ENCODE measurements around the gene TSC22D2. TPM values are rescaled to one million over a fixed set of nuclear protein-coding genes. Genes with fewer than 3 reads are reported as not detected.
"Not testable (repeated sequence)": the region's sequence is repeated elsewhere in the genome, so short reads cannot be mapped to it uniquely, and the experiment has no call there.

TSC22D2 gene
- total RNA-seq, 1 donor from 2014 or later: 6.9 TPM

GRCh38 chr3:150483226-150483625 is 75.1 kb downstream of the TSC22D2 start:
- DNase-seq (ENCODE audit: low read depth, low spot score): no peak

- no peak for DNase-seq (ENCODE audit: low read depth, low spot score)
These were observed 76.3 kb downstream of the TSC22D2 start for GRCh38 chr3:150484410-150484809.

DNA sequence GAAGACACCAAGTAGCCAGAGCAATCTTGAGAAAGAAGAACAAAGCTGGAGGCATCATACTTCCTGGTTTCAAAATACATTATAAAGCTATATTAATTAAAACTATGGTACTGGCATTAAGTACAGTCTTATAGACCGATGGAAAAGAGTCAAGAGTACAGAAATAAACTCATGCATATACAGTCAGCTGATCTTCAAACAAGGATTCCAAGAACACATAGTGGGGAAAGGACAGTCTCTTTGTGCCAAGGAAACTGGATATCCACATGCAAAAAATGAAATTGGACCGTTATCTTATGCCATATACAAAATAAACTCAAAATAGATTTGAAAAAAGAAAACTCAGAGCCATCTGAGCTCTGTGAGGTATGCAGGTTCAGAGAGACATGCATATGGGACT is 80.8 kb downstream of the TSC22D2 start:
- DNase-seq (ENCODE audit: low read depth, low spot score): no peak

GRCh38 chr3:150490277-150490986 is 82.3 kb downstream of the TSC22D2 start:
- no peak for DNase-seq (ENCODE audit: low read depth, low spot score)

- DNase-seq (ENCODE audit: low read depth, low spot score): no peak
These were observed 86.4 kb downstream of the TSC22D2 start for GRCh38 chr3:150494411-150494977.

GRCh38 chr3:150495149-150495548 is 87.1 kb downstream of the TSC22D2 start:
- DNase-seq (ENCODE audit: low read depth, low spot score): no peak

DNA sequence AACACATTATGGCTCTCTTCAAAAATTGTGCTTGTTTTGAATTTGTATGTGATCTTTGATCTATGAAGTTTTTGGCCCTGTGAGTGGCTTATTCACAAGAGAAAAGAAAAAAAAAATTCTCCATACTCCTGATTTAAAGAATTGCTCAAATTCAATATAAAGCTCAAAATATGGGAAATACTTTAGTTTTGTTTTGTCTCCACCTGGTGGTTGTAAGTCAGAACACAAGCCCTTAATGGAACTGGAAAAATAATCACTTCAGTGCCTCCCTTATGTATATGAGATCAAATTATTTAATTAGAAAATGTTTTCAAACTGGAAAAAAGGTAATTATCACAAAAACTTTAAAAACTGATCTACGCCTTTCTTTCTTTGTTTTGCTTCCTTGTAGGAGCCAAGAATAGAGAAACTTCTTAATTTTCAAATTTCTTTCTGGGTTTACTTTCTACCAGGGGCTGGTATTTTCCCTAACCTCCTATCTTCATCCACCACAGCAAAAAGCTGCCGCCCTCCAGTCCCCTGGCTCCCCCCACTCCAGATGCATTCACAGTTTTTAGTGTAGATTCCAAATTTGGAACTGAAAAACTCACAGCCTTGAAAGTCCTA is 87.6 kb downstream of the TSC22D2 start:
- no peak for DNase-seq (ENCODE audit: low read depth, low spot score)

DNA sequence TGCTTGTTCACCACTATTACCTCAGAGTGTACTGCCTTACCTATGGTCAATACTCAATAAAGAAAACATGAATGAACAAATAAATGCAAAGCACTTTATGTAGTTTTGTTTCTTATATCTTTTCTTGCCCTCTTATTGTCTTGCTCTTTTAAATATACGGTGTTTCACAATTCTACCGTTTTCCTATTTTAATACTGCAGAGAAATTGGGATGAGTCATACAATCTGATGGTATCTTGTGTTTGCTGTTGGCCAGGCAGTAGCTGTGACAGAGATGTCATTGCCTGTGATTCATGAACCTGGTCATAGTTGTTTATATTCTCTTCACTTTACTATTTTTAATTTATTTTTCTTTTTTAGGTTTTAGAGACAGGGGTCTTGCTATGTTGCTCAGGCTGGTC is 89.9 kb downstream of the TSC22D2 start:
- DNase-seq (ENCODE audit: low read depth, low spot score): no peak

DNA sequence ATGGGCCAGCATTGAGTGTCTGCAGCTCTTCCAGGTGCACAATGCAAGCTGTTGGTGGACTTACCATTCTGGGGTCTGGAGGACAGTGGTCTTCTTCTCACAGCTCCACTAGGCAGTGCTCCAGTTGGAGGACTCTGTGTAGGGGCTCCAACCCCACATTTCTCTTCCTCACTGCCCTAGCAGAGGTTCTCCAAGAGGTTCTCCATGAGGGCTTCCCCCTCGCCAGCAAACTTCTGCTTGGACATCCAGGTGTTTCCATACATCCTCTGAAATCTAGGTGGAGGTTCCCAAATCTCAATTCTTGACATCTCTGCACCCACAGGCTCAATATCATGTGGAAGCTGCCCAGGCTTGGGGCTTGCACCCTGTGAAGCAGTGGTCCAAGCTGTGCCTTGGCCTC is 92.9 kb downstream of the TSC22D2 start:
- DNase-seq (ENCODE audit: low read depth, low spot score): not testable (repeated sequence)

DNA sequence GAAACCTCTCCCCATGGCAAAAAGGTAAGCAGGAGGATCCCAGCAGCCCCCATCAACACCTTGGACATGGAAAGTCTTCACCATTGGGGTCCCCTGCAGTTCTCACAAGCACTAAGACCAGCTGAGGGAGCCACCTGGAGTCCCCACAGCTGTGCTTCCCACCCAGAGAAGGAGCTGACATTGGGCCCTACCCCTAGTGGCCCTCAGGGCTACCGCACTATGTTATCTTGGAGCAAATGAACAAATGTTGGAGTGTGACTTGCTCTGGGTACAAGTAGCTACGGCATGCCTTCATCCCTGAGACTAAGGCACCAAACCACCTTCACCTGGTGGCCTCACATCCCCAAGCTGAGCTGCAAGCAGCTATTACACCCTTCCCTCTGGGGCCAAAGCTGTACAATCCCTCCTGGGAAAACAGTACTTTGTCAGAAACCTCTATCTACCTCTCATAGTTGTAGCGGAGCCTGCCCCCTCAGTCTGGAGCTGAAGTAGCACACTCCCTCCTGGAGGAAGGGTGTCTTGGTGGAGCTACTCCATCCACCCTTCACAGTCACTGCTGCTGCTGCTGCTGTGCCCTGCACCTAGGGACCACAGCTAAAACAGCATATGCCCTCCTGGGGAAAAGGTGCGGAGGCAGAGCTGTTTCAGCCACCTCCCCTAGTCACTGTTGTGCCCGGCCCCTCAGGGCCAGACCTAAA is 95.5 kb downstream of the TSC22D2 start:
- no peak for DNase-seq (ENCODE audit: low read depth, low spot score)

DNA sequence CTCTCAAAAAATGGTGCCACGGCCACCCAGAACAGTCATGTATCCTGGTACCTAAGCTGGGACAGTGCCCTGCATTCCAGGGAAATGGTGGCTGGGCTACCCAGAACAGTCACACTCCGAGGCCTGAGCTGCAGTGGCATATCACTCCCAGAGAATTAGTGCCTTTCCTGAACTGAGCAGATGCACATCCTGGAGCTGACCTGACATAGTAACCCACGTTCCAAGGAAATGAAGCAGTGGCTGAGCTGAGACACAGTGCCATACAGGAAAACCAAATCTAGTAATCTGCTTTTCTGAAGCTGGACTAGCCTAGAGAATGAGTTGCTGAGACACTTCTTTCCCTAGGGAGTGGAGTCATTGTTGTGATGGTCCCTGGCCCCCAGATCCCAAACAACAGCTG is 96.4 kb downstream of the TSC22D2 start:
- DNase-seq (ENCODE audit: low read depth, low spot score): peak; percentile 26

DNA sequence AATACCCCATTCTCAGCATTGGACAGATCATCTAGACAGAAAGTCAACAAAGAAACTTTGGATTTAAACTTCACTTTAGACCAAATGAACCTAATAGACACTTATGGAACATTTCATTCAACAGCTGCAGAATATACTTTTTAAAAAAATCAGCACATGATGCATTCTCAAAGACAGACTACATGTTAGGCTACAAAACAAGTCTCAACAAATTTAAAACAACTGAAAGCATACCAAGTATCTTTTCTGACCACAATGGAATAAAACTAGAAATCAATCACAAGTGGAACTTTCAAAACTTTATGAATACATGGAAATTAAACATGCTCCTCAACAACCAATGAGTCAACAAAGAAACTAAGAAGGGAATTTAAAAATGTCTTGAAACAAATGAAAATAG is 100.3 kb downstream of the TSC22D2 start:
- no peak for DNase-seq (ENCODE audit: low read depth, low spot score)

GRCh38 chr3:150509780-150510179 is 101.7 kb downstream of the TSC22D2 start:
- no peak for DNase-seq (ENCODE audit: low read depth, low spot score)

DNA sequence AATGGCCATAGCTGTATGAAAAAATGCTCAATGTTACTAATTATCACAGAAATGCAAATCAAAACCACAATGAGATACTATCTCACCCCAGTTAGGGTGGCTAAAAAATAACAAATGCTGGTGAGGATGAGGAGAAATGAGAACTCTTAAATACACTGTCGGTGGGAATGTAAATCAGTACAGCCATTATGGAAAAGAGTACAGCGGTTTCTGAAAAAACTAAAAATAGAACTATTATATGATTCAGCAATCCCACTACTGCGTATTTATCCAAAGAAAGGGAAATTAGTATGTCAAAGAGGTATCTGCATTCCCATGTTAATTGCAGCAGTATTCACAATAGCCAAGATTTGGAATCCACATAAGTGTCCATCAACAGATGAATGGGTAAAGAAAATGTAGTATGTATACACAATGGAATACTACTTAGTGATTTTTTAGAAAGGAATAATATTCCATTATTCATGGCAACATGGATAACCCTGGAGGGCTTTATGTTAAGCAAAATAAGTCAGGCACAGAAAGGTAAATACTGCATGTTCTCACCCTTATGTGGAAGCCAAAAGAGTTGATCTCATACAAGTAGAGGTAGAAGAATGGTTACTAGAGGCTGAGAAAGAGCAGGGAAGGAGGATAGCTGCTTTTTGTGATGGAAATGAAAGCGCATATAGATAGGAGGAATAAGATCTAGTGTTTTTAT is 103.2 kb downstream of the TSC22D2 start:
- DNase-seq (ENCODE audit: low read depth, low spot score): no peak

DNA sequence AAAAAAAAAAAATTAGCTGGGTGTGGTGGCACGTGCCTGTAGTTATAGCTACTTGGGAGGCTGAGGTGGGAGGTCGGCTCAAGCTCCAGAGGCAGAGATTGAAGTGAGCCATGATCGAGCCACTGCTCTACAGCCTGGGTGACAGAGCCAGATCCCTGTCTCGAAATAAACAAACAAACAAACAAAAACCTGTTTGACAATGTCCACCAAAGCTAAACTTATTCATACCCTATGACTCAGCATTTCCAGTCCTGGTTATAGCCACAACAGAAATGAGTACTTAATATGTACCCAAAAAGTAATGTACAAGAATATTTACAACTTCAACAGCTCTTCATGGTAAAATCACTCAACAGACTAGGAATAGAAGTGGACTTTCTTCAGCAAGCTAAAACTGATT is 107.1 kb downstream of the TSC22D2 start:
- DNase-seq (ENCODE audit: low read depth, low spot score): no peak

Other genes with a start within 250 kb of the TSC22D2 start
- 187 and 198 TPM in 2 replicates for gene SERP1, start 138.2 kb downstream of the TSC22D2 start, total RNA-seq
- gene EIF2A, start 138.5 kb downstream of the TSC22D2 start, total RNA-seq: 219 and 267 TPM in 2 replicates
- 291 and 391 TPM in 2 replicates for gene SELENOT, start 195.0 kb downstream of the TSC22D2 start, total RNA-seq

Data from pulmonary artery endothelial cell (primary cell).